HepG2 (cell line): ENCODE measurements around the gene STK32C. TPM values are rescaled to one million over a fixed set of nuclear protein-coding genes. Genes with fewer than 3 reads are reported as not detected.

Source experiments
- MBNL3 ChIP-seq: fragments of 250-450 bp; sonication (Bioruptor Pico); conservative IDR thresholded peaks from 2 replicates; pipeline ENCODE4 v1.8.0; 2022; ENCODE audit warnings: mild to moderate bottlenecking, inconsistent platforms
- NR2F6 ChIP-seq, 2 experiments: IDR thresholded peaks; 2 replicates each; pipeline ENCODE4 v1.6.1; 2016; ENCODE audit warnings: antibody characterized with exemption in 1 of 2, mild to moderate bottlenecking in 1 of 2
- POGZ ChIP-seq: sonication (generic); formaldehyde crosslinking; IDR thresholded peaks from 2 replicates; pipeline ENCODE4 v1.4.0; 2020; ENCODE audit warnings: mild to moderate bottlenecking, missing genetic modification reagents
- SRF ChIP-seq: IDR thresholded peaks from 2 replicates; pipeline ENCODE4 v1.6.1; 2011; ENCODE audit warnings: mild to moderate bottlenecking, low read depth, low read length, moderate library complexity
- SYNCRIP ChIP-seq: fragments of 200-400 bp; formaldehyde crosslinking; IDR thresholded peaks from 2 replicates; pipeline ENCODE4 v1.6.1; 2018; ENCODE audit warnings: mild to moderate bottlenecking, low read depth, low read length; ENCODE audit not compliant: insufficient read depth
- TGIF2 ChIP-seq: IDR thresholded peaks from 2 replicates; pipeline ENCODE4 v1.6.1; 2016; ENCODE audit warnings: control low read depth, missing compliant biosample characterization
- ZNF569 ChIP-seq: sonication (generic); formaldehyde crosslinking; IDR thresholded peaks from 2 replicates; pipeline ENCODE4 v1.5.0; 2020; ENCODE audit warnings: mild to moderate bottlenecking, missing genetic modification reagents, moderate library complexity, borderline replicate concordance
- ZNF772 ChIP-seq: sonication (generic); formaldehyde crosslinking; IDR thresholded peaks from 2 replicates; pipeline ENCODE4 v1.5.0; 2020; ENCODE audit warnings: mild to moderate bottlenecking, missing genetic modification reagents
- polyA plus RNA-seq, 8 experiments: library from polyadenylated mRNA; depleted of rRNA in 3 of 8; stranded (reverse) in 7 of 8; unstranded in 1 of 8; fragments of >200 nt; fragmentation: Illumina TruSeq in 4 of 8; extraction: Trizol in 4 of 8; gene quantifications; 2 replicates each; pipeline versions ENCODE4 v1.2.1 to v1.2.3, GENCODE V29; 2011 to 2016; ENCODE audit warnings: low read depth in 4 of 8, missing spikeins in 1 of 8, mixed read lengths in 1 of 8; ENCODE audit not compliant: insufficient read depth in 1 of 8
- total RNA-seq, 5 experiments: library from RNA; depleted of rRNA; stranded (reverse); fragments of >200 nt; fragmentation: Illumina TruSeq; extraction: Trizol; gene quantifications; 2 replicates each; pipeline ENCODE4 v1.2.3, GENCODE V29; 2016; ENCODE audit warnings: low read depth in 1 of 5
- TF ChIP-seq, protein P1 (sequence below): sonication (generic); formaldehyde crosslinking; IDR thresholded peaks from 2 replicates; pipeline ENCODE4 v1.5.1; 2020; ENCODE audit warnings: mild to moderate bottlenecking, missing genetic modification reagents
- TF ChIP-seq, protein P2 (sequence below): sonication (generic); formaldehyde crosslinking; IDR thresholded peaks from 2 replicates; pipeline ENCODE4 v1.5.1; 2020; ENCODE audit warnings: mild to moderate bottlenecking, missing genetic modification reagents, borderline replicate concordance
- TF ChIP-seq, protein P3 (sequence below): IDR thresholded peaks from 2 replicates; pipeline ENCODE4 v1.6.1; 2012; ENCODE audit warnings: low read length, improper control_type of control experiment
- TF ChIP-seq, protein P4 (sequence below): sonication (generic); formaldehyde crosslinking; IDR thresholded peaks from 2 replicates; pipeline ENCODE4 v1.4.0; 2020; ENCODE audit warnings: missing genetic modification reagents
- TF ChIP-seq, protein P5 (sequence below): sonication (generic); formaldehyde crosslinking; IDR thresholded peaks from 2 replicates; pipeline ENCODE4 v1.5.0; 2020; ENCODE audit warnings: mild to moderate bottlenecking, missing genetic modification reagents, borderline replicate concordance

Gene STK32C
- total and polyA plus RNA-seq, 2 of the 13 experiments (the other 11 are each of a cell fraction or from before 2014, with no cell fraction given): 10.9 to 19.4 TPM

DNA sequence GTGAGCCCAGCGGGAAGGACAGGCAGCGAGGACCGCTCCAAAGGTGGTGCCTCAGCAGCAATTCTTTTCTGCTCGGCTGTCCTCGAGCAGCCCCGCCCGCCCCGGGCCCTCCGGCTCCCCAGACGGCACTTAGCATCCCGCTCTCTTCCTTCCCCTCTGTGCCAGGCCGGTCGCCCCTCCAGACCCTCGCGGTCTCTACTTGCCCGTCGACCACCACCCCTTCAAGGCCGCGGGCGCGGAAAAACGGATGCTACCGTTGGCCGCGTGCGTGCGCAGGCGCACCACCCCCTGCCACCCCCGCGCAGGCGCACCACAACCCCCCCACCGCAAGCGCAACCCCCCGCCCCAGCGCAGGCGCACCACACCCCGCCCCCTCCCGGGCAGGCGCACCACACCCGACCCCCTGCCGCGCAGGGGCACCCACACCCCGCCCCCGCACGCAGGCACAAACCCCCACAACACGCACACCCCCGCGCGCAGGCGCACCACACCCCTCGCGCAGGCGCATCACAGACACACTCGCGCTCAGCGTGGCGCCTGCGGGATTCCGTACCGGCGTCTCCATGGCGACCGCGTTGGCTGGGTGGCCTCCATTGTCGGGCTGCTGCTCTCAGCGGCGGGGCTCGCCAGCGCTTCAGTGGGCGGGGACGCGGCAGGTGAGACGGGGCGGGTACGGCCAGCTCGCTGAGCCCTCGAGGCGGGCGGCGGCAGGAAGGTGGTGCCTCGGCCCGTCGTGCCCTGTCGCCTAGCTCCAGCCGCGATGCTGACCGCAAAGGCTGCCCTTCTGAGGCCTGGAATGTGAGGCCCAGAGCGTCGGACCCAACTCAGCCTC is 24.1 kb upstream of the STK32C start, which contains the start of gene LRRC27 (continued):
- TF ChIP-seq, protein P1, sequence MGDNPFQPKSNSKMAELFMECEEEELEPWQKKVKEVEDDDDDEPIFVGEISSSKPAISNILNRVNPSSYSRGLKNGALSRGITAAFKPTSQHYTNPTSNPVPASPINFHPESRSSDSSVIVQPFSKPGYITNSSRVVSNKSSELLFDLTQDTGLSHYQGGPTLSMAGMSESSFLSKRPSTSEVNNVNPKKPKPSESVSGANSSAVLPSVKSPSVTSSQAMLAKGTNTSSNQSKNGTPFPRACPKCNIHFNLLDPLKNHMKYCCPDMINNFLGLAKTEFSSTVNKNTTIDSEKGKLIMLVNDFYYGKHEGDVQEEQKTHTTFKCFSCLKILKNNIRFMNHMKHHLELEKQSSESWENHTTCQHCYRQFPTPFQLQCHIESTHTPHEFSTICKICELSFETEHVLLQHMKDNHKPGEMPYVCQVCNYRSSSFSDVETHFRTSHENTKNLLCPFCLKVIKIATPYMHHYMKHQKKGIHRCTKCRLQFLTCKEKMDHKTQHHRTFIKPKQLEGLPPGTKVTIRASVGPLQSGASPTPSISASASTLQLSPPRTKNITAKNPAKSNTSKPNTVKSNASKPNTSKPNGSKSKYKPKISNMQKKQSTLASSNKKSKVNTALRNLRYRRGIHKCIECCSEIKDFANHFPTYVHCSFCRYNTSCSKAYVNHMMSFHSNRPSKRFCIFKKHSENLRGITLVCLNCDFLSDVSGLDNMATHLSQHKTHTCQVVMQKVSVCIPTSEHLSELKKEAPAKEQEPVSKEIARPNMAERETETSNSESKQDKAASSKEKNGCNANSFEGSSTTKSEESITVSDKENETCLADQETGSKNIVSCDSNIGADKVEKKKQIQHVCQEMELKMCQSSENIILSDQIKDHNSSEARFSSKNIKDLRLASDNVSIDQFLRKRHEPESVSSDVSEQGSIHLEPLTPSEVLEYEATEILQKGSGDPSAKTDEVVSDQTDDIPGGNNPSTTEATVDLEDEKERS (CRISPR knock-in tag): peak; percentile 40; the same call in 1 of the 2 replicates
- TF ChIP-seq, protein P2, sequence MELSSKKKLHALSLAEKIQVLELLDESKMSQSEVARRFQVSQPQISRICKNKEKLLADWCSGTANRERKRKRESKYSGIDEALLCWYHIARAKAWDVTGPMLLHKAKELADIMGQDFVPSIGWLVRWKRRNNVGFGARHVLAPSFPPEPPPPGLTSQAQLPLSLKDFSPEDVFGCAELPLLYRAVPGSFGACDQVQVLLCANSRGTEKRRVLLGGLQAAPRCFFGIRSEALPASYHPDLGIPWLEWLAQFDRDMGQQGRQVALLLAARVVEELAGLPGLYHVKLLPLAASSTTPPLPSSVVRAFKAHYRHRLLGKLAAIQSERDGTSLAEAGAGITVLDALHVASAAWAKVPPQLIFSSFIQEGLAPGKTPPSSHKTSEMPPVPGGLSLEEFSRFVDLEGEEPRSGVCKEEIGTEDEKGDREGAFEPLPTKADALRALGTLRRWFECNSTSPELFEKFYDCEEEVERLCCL (CRISPR knock-in tag): no peak; the same call in 1 of the 2 replicates
- TF ChIP-seq POGZ (CRISPR knock-in tag) (peak; percentile 73), NR2F6 (IDR thresholded peaks at IDR 0.05) (no peak), NR2F6 (CRISPR knock-in tag; IDR thresholded peaks at IDR 0.05) (no peak), TGIF2 (CRISPR knock-in tag) (no peak; the same call in 1 of the 2 replicates), ZNF772 (CRISPR knock-in tag) (peak; percentile 8; the same call in 1 of the 2 replicates), MBNL3 (CRISPR knock-in tag) (no peak), ZNF569 (no peak; the same call in 1 of the 2 replicates), SYNCRIP (no peak), SRF (no peak)
- TF ChIP-seq, protein P3, sequence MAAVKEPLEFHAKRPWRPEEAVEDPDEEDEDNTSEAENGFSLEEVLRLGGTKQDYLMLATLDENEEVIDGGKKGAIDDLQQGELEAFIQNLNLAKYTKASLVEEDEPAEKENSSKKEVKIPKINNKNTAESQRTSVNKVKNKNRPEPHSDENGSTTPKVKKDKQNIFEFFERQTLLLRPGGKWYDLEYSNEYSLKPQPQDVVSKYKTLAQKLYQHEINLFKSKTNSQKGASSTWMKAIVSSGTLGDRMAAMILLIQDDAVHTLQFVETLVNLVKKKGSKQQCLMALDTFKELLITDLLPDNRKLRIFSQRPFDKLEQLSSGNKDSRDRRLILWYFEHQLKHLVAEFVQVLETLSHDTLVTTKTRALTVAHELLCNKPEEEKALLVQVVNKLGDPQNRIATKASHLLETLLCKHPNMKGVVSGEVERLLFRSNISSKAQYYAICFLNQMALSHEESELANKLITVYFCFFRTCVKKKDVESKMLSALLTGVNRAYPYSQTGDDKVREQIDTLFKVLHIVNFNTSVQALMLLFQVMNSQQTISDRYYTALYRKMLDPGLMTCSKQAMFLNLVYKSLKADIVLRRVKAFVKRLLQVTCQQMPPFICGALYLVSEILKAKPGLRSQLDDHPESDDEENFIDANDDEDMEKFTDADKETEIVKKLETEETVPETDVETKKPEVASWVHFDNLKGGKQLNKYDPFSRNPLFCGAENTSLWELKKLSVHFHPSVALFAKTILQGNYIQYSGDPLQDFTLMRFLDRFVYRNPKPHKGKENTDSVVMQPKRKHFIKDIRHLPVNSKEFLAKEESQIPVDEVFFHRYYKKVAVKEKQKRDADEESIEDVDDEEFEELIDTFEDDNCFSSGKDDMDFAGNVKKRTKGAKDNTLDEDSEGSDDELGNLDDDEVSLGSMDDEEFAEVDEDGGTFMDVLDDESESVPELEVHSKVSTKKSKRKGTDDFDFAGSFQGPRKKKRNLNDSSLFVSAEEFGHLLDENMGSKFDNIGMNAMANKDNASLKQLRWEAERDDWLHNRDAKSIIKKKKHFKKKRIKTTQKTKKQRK: no peak
- TF ChIP-seq, protein P4, sequence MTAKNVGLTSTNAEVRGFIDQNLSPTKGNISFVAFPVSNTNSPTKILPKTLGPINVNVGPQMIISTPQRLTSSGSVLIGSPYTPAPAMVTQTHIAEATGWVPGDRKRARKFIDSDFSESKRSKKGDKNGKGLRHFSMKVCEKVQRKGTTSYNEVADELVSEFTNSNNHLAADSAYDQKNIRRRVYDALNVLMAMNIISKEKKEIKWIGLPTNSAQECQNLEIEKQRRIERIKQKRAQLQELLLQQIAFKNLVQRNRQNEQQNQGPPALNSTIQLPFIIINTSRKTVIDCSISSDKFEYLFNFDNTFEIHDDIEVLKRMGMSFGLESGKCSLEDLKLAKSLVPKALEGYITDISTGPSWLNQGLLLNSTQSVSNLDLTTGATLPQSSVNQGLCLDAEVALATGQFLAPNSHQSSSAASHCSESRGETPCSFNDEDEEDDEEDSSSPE (CRISPR knock-in tag): peak; percentile 46
- TF ChIP-seq, protein P5, sequence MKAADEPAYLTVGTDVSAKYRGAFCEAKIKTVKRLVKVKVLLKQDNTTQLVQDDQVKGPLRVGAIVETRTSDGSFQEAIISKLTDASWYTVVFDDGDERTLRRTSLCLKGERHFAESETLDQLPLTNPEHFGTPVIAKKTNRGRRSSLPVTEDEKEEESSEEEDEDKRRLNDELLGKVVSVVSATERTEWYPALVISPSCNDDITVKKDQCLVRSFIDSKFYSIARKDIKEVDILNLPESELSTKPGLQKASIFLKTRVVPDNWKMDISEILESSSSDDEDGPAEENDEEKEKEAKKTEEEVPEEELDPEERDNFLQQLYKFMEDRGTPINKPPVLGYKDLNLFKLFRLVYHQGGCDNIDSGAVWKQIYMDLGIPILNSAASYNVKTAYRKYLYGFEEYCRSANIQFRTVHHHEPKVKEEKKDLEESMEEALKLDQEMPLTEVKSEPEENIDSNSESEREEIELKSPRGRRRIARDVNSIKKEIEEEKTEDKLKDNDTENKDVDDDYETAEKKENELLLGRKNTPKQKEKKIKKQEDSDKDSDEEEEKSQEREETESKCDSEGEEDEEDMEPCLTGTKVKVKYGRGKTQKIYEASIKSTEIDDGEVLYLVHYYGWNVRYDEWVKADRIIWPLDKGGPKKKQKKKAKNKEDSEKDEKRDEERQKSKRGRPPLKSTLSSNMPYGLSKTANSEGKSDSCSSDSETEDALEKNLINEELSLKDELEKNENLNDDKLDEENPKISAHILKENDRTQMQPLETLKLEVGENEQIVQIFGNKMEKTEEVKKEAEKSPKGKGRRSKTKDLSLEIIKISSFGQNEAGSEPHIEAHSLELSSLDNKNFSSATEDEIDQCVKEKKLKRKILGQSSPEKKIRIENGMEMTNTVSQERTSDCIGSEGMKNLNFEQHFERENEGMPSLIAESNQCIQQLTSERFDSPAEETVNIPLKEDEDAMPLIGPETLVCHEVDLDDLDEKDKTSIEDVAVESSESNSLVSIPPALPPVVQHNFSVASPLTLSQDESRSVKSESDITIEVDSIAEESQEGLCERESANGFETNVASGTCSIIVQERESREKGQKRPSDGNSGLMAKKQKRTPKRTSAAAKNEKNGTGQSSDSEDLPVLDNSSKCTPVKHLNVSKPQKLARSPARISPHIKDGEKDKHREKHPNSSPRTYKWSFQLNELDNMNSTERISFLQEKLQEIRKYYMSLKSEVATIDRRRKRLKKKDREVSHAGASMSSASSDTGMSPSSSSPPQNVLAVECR (CRISPR knock-in tag): peak; percentile 98
